ENCODE data around the gene RALGDS. TPM values are rescaled to one million over a fixed set of nuclear protein-coding genes. Genes with fewer than 3 reads are reported as not detected.

The RALGDS gene
- total and polyA plus RNA-seq, 9 of the 15 experiments (the other 6 are each of a cell fraction or from before 2014, with no cell fraction given) = 0.75 to 43.3 (median 27.1) TPM

DNA sequence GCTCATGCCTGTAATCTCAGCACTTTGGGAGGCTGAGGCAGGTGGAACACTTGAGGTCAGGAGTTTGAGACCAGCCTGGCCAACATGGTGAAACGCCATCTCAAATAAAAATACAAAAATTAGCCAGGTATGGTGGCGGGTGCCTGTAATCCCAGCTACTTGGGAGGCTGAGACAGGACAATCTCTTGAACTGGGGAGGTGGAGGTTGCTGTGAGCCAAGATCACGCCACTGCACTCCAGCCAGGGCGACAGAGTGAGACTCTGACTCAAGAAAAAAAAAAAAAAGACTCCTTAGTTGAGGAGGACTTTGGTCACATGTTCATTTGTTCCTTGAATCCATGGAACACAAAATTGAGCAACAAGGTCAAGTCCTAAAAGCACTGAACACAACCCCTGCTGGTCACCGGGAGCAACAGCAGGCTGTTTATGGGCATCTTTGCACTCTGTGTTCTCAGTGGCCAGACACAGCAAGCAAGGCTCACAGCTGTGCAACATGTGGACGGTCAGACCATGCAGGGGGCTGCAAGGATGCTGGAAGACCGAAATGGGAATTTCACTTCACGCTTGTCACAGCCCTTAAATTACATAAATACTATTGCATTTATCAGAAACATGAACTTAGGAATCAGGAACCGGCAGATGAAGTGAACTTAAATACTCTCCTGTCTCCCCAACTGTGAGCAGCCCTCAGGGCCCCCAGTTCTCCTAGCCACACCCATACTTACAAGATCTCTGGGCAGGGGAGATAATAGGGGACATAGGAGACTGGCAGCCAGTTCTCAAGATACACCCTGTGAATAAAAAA, 39.9 kb upstream of the RALGDS start (continued):
- TF ChIP-seq E2F5 (CRISPR knock-in tag; IDR thresholded peaks at IDR 0.05) (no peak), LCOR (CRISPR knock-in tag; IDR thresholded peaks at IDR 0.05) (0 out of 2 replicates have a peak, but pooled peaks have one; percentile 32), BDP1 (IDR thresholded peaks at IDR 0.05; ENCODE audit: insufficient read depth, insufficient read length) (no peak), ERF (CRISPR knock-in tag; IDR thresholded peaks at IDR 0.05) (no peak), GMEB1 (CRISPR knock-in tag; IDR thresholded peaks at IDR 0.05) (no peak), DPF2 (IDR thresholded peaks at IDR 0.05) (no peak), MITF (IDR thresholded peaks at IDR 0.05) (no peak), LEF1 (IDR thresholded peaks at IDR 0.05) (no peak), ARID3B (CRISPR knock-in tag; IDR thresholded peaks at IDR 0.05; ENCODE audit: borderline replicate concordance) (no peak), ZNF707 (CRISPR knock-in tag; conservative IDR thresholded peaks at IDR 0.05) (no peak), ZNF79 (CRISPR knock-in tag; IDR thresholded peaks at IDR 0.05; ENCODE audit: low read depth) (no peak), KDM1A (IDR thresholded peaks at IDR 0.05) (no peak), NCOR1 (IDR thresholded peaks at IDR 0.05) (peak; percentile 16; the same call in 1 of the 2 replicates), ZNF431 (CRISPR knock-in tag; IDR thresholded peaks at IDR 0.05) (no peak), BMI1 (IDR thresholded peaks at IDR 0.05; ENCODE audit: low read length) (no peak), COPS2 (conservative IDR thresholded peaks at IDR 0.05) (no peak), TRIM24 (IDR thresholded peaks at IDR 0.05) (peak in 1 of 2 experiments; percentile 45; a peak in 1 of 4 replicates), GTF2E2 (tag; IDR thresholded peaks at IDR 0.05) (no peak), XRCC4 (IDR thresholded peaks at IDR 0.05; ENCODE audit: extremely low read depth, insufficient read depth, insufficient read length) (no peak), ZBTB33 (CRISPR knock-in tag; IDR thresholded peaks at IDR 0.05) (no peak), ZNF165 (CRISPR knock-in tag; IDR thresholded peaks at IDR 0.05; ENCODE audit: borderline replicate concordance) (no peak), HDAC8 (tag; IDR thresholded peaks at IDR 0.05) (no peak), PYGO2 (tag; IDR thresholded peaks at IDR 0.05) (no peak)
